KMS-11 (cell line): ENCODE measurements around the gene BRD8.
"Not testable (repeated sequence)": the region's sequence is repeated elsewhere in the genome, so short reads cannot be mapped to it uniquely, and the experiment has no call there.

Experiments
- H2AFZ ChIP-seq: fragments of 200-600 bp; sonication (generic); 2 replicates; pipeline ENCODE4 v1.6.1; 2016; ENCODE audit warnings: antibody characterized with exemption, mixed run types, low read depth
- H3K27ac ChIP-seq: fragments of 200-600 bp; sonication (generic); 2 replicates; pipeline ENCODE4 v1.6.1; 2016; ENCODE audit warnings: mild to moderate bottlenecking, mixed run types
- H3K27me3 ChIP-seq: fragments of 200-600 bp; sonication (generic); 2 replicates; pipeline ENCODE4 v1.6.1; 2017; ENCODE audit warnings: mild to moderate bottlenecking, low read depth, mixed run types, moderate library complexity; ENCODE audit not compliant: insufficient read depth
- H3K36me3 ChIP-seq: fragments of 200-600 bp; sonication (generic); 2 replicates; pipeline ENCODE4 v1.6.1; 2017; ENCODE audit warnings: mild to moderate bottlenecking, mixed run types; ENCODE audit not compliant: insufficient read depth
- H3K4me1 ChIP-seq: fragments of 200-600 bp; sonication (generic); 2 replicates; pipeline ENCODE4 v1.6.1; 2016; ENCODE audit warnings: mild to moderate bottlenecking, low read depth, mixed run types; ENCODE audit not compliant: poor library complexity, severe bottlenecking
- H3K4me2 ChIP-seq: fragments of 200-600 bp; sonication (generic); 2 replicates; pipeline ENCODE4 v1.7.0; 2016; ENCODE audit warnings: mild to moderate bottlenecking, mixed run types
- H3K4me3 ChIP-seq: fragments of 200-600 bp; sonication (generic); IDR thresholded peaks from 2 replicates; pipeline ENCODE4 v1.6.1; 2017; ENCODE audit warnings: low read depth, low read length, mixed read lengths; ENCODE audit not compliant: insufficient read depth
- H3K79me2 ChIP-seq: fragments of 200-600 bp; sonication (generic); 2 replicates; pipeline ENCODE4 v1.6.1; 2016; ENCODE audit warnings: low read depth, mixed run types; ENCODE audit not compliant: insufficient read depth
- H3K9ac ChIP-seq: fragments of 200-600 bp; sonication (generic); 2 replicates; pipeline ENCODE4 v1.6.1; 2016; ENCODE audit warnings: mild to moderate bottlenecking, mixed run types
- H4K20me1 ChIP-seq: fragments of 200-600 bp; sonication (generic); 2 replicates; pipeline ENCODE4 v1.6.1; 2016; ENCODE audit warnings: mild to moderate bottlenecking, mixed run types; ENCODE audit not compliant: insufficient read depth
- TF ChIP-seq, protein P1 (sequence below): fragments of 200-600 bp; sonication (generic); conservative IDR thresholded peaks from 2 replicates; pipeline ENCODE4 v1.6.1; 2017; ENCODE audit warnings: low read depth, mild to moderate bottlenecking, antibody characterized with exemption, low read length, moderate library complexity, mixed read lengths

Gene BRD8

DNA sequence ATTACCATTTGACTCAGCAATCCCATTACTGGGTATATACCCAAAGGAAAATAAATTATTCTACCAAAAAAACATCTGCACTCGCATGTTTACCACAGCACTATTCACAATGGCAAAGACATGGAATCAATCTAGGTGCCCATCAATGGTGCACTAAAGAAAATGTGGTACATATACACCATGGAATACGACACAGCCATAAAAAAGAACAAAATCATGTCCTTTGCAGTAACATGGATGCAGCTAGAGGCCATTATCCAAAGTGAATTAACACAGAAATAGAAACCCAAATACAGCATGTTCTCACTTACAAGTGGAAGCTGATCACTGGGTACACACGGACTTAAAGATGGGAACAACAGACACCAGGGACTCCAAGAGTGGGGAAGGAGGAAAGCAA, 32.6 kb upstream of the BRD8 start:
- TF ChIP-seq, protein P1, sequence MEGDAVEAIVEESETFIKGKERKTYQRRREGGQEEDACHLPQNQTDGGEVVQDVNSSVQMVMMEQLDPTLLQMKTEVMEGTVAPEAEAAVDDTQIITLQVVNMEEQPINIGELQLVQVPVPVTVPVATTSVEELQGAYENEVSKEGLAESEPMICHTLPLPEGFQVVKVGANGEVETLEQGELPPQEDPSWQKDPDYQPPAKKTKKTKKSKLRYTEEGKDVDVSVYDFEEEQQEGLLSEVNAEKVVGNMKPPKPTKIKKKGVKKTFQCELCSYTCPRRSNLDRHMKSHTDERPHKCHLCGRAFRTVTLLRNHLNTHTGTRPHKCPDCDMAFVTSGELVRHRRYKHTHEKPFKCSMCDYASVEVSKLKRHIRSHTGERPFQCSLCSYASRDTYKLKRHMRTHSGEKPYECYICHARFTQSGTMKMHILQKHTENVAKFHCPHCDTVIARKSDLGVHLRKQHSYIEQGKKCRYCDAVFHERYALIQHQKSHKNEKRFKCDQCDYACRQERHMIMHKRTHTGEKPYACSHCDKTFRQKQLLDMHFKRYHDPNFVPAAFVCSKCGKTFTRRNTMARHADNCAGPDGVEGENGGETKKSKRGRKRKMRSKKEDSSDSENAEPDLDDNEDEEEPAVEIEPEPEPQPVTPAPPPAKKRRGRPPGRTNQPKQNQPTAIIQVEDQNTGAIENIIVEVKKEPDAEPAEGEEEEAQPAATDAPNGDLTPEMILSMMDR, result no peak
- Histone ChIP-seq H3K4me2 (no peak overlapping the region), H3K79me2 (peaks cover 58% of the 10 kb centered on the region; the same call in 1 of the 2 replicates), H3K4me3 (no peak overlapping the region), H3K4me1 (peaks cover 15% of the 10 kb centered on the region), H3K36me3 (no peaks in the 10 kb centered on the region; the same call in 1 of the 2 replicates), H2AFZ (no peak overlapping the region), H3K27me3 (no peaks in the 10 kb centered on the region), H4K20me1 (no peaks in the 10 kb centered on the region), H3K9ac (no peak overlapping the region), H3K27ac (no peak overlapping the region)

DNA sequence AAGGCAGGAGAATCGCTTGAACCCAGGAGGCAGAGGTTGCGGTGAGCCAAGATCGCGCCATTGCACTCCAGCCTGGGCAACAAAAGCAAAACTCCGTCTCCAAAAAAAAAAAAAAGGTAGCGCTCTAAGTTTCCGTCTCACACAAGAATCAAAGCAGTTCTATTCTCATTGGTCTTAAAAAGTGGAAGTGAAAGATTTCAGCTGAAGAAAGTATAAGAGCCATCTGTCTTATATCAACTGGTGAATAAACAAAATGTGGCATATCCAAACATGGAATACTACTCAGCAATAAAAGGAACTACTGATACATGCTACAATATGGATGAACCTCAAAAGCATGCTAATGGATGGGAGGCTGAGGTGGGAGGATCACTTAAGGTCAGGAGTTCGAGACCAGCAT, 15.4 kb upstream of the BRD8 start:
- not testable (repeated sequence) for H3K79me2 ChIP-seq, H4K20me1 ChIP-seq, H3K4me1 ChIP-seq, H3K4me3 ChIP-seq, H2AFZ ChIP-seq, H3K4me2 ChIP-seq, H3K27ac ChIP-seq, H3K36me3 ChIP-seq, H3K9ac ChIP-seq, H3K27me3 ChIP-seq

DNA sequence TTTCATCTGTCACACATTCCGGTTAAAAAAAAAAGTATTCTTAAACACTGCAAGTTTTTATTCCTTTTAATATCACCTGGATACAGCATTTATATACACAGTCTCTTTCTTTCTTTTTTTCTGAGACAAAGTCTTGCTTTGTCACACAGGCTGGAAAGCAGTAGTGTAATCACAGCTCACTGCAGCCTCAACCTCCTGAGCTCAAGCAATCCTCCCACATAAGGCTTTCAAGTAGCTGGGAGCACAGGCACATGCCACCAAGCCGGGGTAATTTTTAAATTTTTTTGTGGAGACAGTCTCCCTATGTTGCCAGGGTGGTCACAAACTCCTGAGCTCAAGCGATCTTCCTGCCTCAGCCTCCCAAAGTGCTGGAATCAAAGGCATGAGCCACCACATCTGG, 14.4 kb upstream of the BRD8 start:
- no peak overlapping the region for H3K27ac ChIP-seq
- no peak overlapping the region for H3K9ac ChIP-seq
- H3K79me2 ChIP-seq, result no peaks in the 10 kb centered on the region
- no peaks in the 10 kb centered on the region; the same call in 1 of the 2 replicates for H3K36me3 ChIP-seq
- TF ChIP-seq, protein P1, result no peak
- H2AFZ ChIP-seq, result no peak overlapping the region
- no peak overlapping the region for H3K4me2 ChIP-seq
- no peaks in the 10 kb centered on the region for H3K4me1 ChIP-seq
- H3K27me3 ChIP-seq, result no peaks in the 10 kb centered on the region
- no peaks in the 10 kb centered on the region for H4K20me1 ChIP-seq
- no peak overlapping the region for H3K4me3 ChIP-seq

DNA sequence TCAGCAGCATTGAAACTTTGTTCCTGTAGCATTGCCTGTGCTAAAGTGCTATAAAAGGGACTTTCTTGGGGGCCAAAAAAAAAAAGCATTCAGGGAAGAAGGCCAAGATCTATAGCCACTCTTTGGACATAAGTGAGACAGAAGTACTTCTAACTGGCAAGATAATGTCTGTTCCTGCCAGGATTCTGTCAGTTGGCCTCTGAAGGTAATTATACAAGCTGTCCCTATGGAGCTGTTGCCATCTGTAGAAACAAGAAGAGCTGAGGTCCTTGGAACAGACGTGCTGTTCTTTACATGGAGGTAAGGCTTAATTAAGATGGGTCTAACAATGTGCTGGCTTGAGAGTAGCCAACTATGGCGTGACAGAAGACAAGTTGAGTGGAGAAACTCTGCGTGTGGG, 10.2 kb upstream of the BRD8 start:
- Histone ChIP-seq H3K27ac (no peak overlapping the region), H2AFZ (no peak overlapping the region), H3K27me3 (no peaks in the 10 kb centered on the region), H3K79me2 (no peaks in the 10 kb centered on the region), H3K4me2 (no peak overlapping the region), H3K4me3 (no peak overlapping the region), H3K36me3 (peaks cover 10% of the 10 kb centered on the region; the same call in 1 of the 2 replicates), H4K20me1 (no peaks in the 10 kb centered on the region), H3K9ac (no peak overlapping the region), H3K4me1 (no peaks in the 10 kb centered on the region)
- TF ChIP-seq, protein P1, result no peak

DNA sequence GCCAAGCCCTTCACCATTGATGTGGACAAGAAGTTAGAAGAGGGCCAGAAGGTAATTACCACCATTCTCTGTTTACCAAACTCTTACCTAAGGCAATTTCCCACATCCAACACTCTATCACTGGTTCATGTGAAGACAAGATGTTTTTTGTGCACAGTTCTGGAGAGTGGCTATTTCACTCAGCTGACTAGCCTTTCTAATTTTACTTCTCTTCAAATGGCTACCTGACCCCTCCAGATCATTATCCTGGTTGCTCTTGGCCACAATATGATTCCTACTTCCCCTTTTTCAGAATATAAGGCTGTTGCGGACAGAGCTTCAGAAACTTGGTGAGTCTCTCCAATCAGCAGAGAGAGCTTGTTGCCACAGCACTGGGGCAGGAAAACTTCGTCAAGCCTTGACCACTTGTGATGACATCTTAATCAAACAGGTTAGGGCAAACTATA, 7.6 kb upstream of the BRD8 start:
- Histone ChIP-seq H3K9ac (no peak overlapping the region), H3K27ac (no peak overlapping the region), H3K27me3 (no peaks in the 10 kb centered on the region), H3K36me3 (peaks cover 10% of the 10 kb centered on the region; the same call in 1 of the 2 replicates), H2AFZ (no peak overlapping the region), H3K4me1 (peaks cover under 1% of the 10 kb centered on the region), H3K79me2 (peaks cover 3% of the 10 kb centered on the region; the same call in 1 of the 2 replicates), H3K4me2 (no peak overlapping the region), H4K20me1 (no peaks in the 10 kb centered on the region), H3K4me3 (no peak overlapping the region)
- TF ChIP-seq, protein P1, result no peak
